Liver (tissue), 9 donors: Measurements from ENCODE around the gene TPPP. TPM values are rescaled to one million over a fixed set of nuclear protein-coding genes. Genes with fewer than 3 reads are reported as not detected.

Experiments
- DNase-seq: peaks from one replicate; pipeline ENCODE4 v3.0.0-alpha.2; 2017; ENCODE audit warnings: low spot score
- H3K27ac ChIP-seq, 2 donors: one replicate each; pipeline ENCODE4 v1.7.0; 2013; ENCODE audit warnings: inconsistent platforms in 2 of 2, low read length in 2 of 2, control low read depth in 1 of 2, low read depth in 1 of 2, mild to moderate bottlenecking in 1 of 2
- H3K27me3 ChIP-seq, 4 donors: one replicate each; pipeline versions ENCODE4 v1.6.1 to v1.7.0; 2013; ENCODE audit warnings: low read length in 3 of 4, inconsistent platforms in 1 of 4, mild to moderate bottlenecking in 1 of 4, moderate library complexity in 1 of 4; ENCODE audit not compliant: control insufficient read depth in 4 of 4, insufficient read depth in 4 of 4
- H3K36me3 ChIP-seq, 4 donors: one replicate each; pipeline versions ENCODE4 v1.6.1 to v1.7.0; 2013; ENCODE audit warnings: low read length in 3 of 4, mild to moderate bottlenecking in 3 of 4, low read depth in 1 of 4, moderate library complexity in 1 of 4; ENCODE audit not compliant: control insufficient read depth in 4 of 4, insufficient read depth in 3 of 4
- H3K4me1 ChIP-seq, 4 donors: one replicate each; pipeline versions ENCODE4 v1.6.1 to v1.7.0; 2013; ENCODE audit warnings: low read length in 3 of 4, mild to moderate bottlenecking in 3 of 4, moderate library complexity in 1 of 4; ENCODE audit not compliant: control insufficient read depth in 4 of 4, insufficient read depth in 4 of 4
- H3K4me3 ChIP-seq, 3 donors: one replicate each; pipeline versions ENCODE4 v1.6.1 to v1.7.0; 2013; ENCODE audit warnings: low read length in 3 of 3, control low read depth in 1 of 3, low read depth in 1 of 3, mild to moderate bottlenecking in 1 of 3
- H3K9ac ChIP-seq, 2 donors: one replicate each; pipeline ENCODE4 v1.7.0; 2013; ENCODE audit warnings: low read length in 2 of 2, mild to moderate bottlenecking in 2 of 2, moderate library complexity in 2 of 2, control low read depth in 1 of 2, low read depth in 1 of 2
- H3K9me3 ChIP-seq, 4 donors: one replicate each; pipeline versions ENCODE4 v1.6.1 to v1.7.0; 2013; ENCODE audit warnings: low read length in 3 of 4; ENCODE audit not compliant: control insufficient read depth in 4 of 4
- ATF3 ChIP-seq: IDR thresholded peaks from 2 replicates; pipeline ENCODE4 v1.6.1; 2016; ENCODE audit warnings: antibody characterized with exemption
- CTCF ChIP-seq: fragments of 150-350 bp; IDR thresholded peaks from 2 replicates; pipeline ENCODE4 v1.5.1; 2017; ENCODE audit warnings: improper control_type of control experiment, low read depth, low read length; ENCODE audit not compliant: missing input control
- EGR1 ChIP-seq, 2 donors: IDR thresholded peaks; 2 replicates each; pipeline ENCODE4 v1.6.1; 2016 to 2018; ENCODE audit warnings: antibody characterized with exemption in 2 of 2, low read depth in 2 of 2
- FOXA1 ChIP-seq: IDR thresholded peaks from 2 replicates; pipeline ENCODE4 v1.6.1; 2016; ENCODE audit warnings: antibody characterized with exemption
- FOXA2 ChIP-seq: IDR thresholded peaks from 2 replicates; pipeline ENCODE4 v1.6.1; 2016; ENCODE audit warnings: antibody characterized with exemption
- GABPA ChIP-seq, 2 donors: IDR thresholded peaks in 1 of 2; conservative IDR thresholded peaks in 1 of 2; 2 replicates each; pipeline ENCODE4 v1.6.1; 2016; ENCODE audit warnings: antibody characterized with exemption in 2 of 2, mild to moderate bottlenecking in 1 of 2, moderate library complexity in 1 of 2
- HNF4A ChIP-seq, 2 donors: conservative IDR thresholded peaks; 2 replicates each; pipeline ENCODE4 v1.6.1; 2016; ENCODE audit warnings: antibody characterized with exemption in 2 of 2, mild to moderate bottlenecking in 2 of 2
- HNF4G ChIP-seq: IDR thresholded peaks from 2 replicates; pipeline ENCODE4 v1.6.1; 2016; ENCODE audit warnings: antibody characterized with exemption
- JUND ChIP-seq, 2 donors: IDR thresholded peaks; 2 replicates each; pipeline ENCODE4 v1.6.1; 2016; ENCODE audit warnings: antibody characterized with exemption in 2 of 2
- MAX ChIP-seq: IDR thresholded peaks from 2 replicates; pipeline ENCODE4 v1.6.1; 2016; ENCODE audit warnings: antibody characterized with exemption
- NR2F2 ChIP-seq: IDR thresholded peaks from 2 replicates; pipeline ENCODE4 v1.6.1; 2016; ENCODE audit warnings: antibody characterized with exemption
- RAD21 ChIP-seq, 2 donors: IDR thresholded peaks; 2 replicates each; pipeline ENCODE4 v1.6.1; 2016; ENCODE audit warnings: antibody characterized with exemption in 2 of 2, mild to moderate bottlenecking in 2 of 2
- REST ChIP-seq: IDR thresholded peaks from 2 replicates; pipeline ENCODE4 v1.6.1; 2016; ENCODE audit warnings: antibody characterized with exemption, mild to moderate bottlenecking
- RXRA ChIP-seq, 2 donors: IDR thresholded peaks; 2 replicates each; pipeline ENCODE4 v1.6.1; 2017 to 2018; ENCODE audit warnings: antibody characterized with exemption in 2 of 2, mild to moderate bottlenecking in 1 of 2
- SP1 ChIP-seq: IDR thresholded peaks from 2 replicates; pipeline ENCODE4 v1.6.1; 2018; ENCODE audit warnings: antibody characterized with exemption, mild to moderate bottlenecking
- TAF1 ChIP-seq: conservative IDR thresholded peaks from 2 replicates; pipeline ENCODE4 v1.6.1; 2016; ENCODE audit warnings: antibody characterized with exemption, mild to moderate bottlenecking
- YY1 ChIP-seq: IDR thresholded peaks from 2 replicates; pipeline ENCODE4 v1.6.1; 2016; ENCODE audit warnings: antibody characterized with exemption, mild to moderate bottlenecking
- ZBTB33 ChIP-seq: IDR thresholded peaks from 2 replicates; pipeline ENCODE4 v1.6.1; 2016; ENCODE audit warnings: antibody characterized with exemption
- WGBS: extraction: QIAGEN DNeasy Blood & Tissue Kit; methylation state at CpG from one replicate; pipeline ENCODE4 v1.1.7; 2013; 5-methylcytosine and 5-hydroxymethylcytosine counted together
- polyA plus RNA-seq, 2 donors: library from polyadenylated mRNA; stranded (reverse) in 1 of 2; unstranded in 1 of 2; fragments of 200-250 nt in 1 of 2; fragments of >200 nt in 1 of 2; fragmentation: Nextera tagmentation in 1 of 2; extraction: Ambion mirVana in 1 of 2; gene quantifications; one replicate each; pipeline versions ENCODE4 v1.2.1 to v1.2.3, GENCODE V29; 2013 to 2015
- total RNA-seq, 2 donors: library from RNA; depleted of rRNA; stranded (reverse); fragments of >200 nt; gene quantifications; one replicate each; pipeline ENCODE4 v1.2.3, GENCODE V29; 2014
- donor health status: healthy.
- donor health status: healthy.
- donor health status: healthy.
- donor health status: healthy.
- donor health status: healthy.

TPPP gene
- total and polyA plus RNA-seq, 4 donors, result 0.61 to 2.1 (median 0.80) TPM

- no peak for TF ChIP-seq HNF4G
- no peak for TF ChIP-seq GABPA (IDR thresholded peaks at IDR 0.05 in 1 of 2, conservative IDR thresholded peaks at IDR 0.05 in 1 of 2)
- TF ChIP-seq HNF4A (conservative IDR thresholded peaks at IDR 0.05), result no peak
- no peak for TF ChIP-seq MAX
- no peak for TF ChIP-seq RXRA (IDR thresholded peaks at IDR 0.05)
- TF ChIP-seq FOXA2, result no peak
- TF ChIP-seq RAD21 (IDR thresholded peaks at IDR 0.05), result no peak
- TF ChIP-seq ZBTB33, result no peak
- no peak for TF ChIP-seq SP1
- TF ChIP-seq ATF3, result no peak
- TF ChIP-seq FOXA1, result no peak
- no peak for TF ChIP-seq NR2F2
- TF ChIP-seq EGR1 (IDR thresholded peaks at IDR 0.05; ENCODE audit: low read depth in 2 of 2), result no peak
- TF ChIP-seq JUND (IDR thresholded peaks at IDR 0.05), result no peak
- TF ChIP-seq TAF1, result no peak
- no peak for TF ChIP-seq REST
- TF ChIP-seq CTCF, result no peak
- no peak for TF ChIP-seq YY1
- no peaks in the 10 kb centered on the region for H3K27me3 ChIP-seq
- peaks cover 0 to 19% (median 9%) of the 10 kb centered on the region in 4 donors for H3K4me1 ChIP-seq
- no peak overlapping the region for H3K27ac ChIP-seq
- H3K9me3 ChIP-seq, result no peaks in the 10 kb centered on the region
- no peak overlapping the region for H3K9ac ChIP-seq
- no peak overlapping the region for H3K4me3 ChIP-seq
- no peak for DNase-seq
- H3K36me3 ChIP-seq, result peaks cover 5 to 8% (median 5%) of the 10 kb centered on the region in 4 donors
- 99% methylated on average over 53 of the region's 53 CpGs for WGBS
These were observed 31.0 kb downstream of the TPPP start for GRCh38 chr5:661891-662750.
